IMR-90 (cell line): Measurements from ENCODE around the gene MORC2. TPM values are rescaled to one million over a fixed set of nuclear protein-coding genes. Genes with fewer than 3 reads are reported as not detected.
A peak's percentile ranks its signal among the peaks of the same experiment; 100 is the strongest.

Experiments used
- ATAC-seq: fragments of 200-7000 bp; cut with Tn5 transposase; 2 replicates; pipeline ENCODE4 v1.9.1; 2020; ENCODE audit warnings: low read depth, mild to moderate bottlenecking, moderate library complexity
- BruUV-seq: library from RNA; stranded (reverse); fragments of 400-500 nt; replicated peaks from 2 replicates; lab custom pipeline; 2021; lab: Mats Ljungman, UMichigan
- CTCF ChIA-PET: fragments of 300-600 bp; formaldehyde crosslinking; extraction: SDS; loops from one replicate; lab custom pipeline; 2021; ENCODE audit warnings: antibody characterized with exemption; lab: Yijun Ruan, JAX
- POLR2A ChIA-PET: fragments of 300-600 bp; sonication (Branson Sonifier 250); formaldehyde crosslinking; loops from one replicate; lab custom pipeline; 2022; ENCODE audit warnings: antibody characterized with exemption; ENCODE audit not compliant: unreplicated experiment; lab: Charles Lee
- DNase-seq: peaks from one replicate; pipeline ENCODE4 v3.0.0; 2013
- H2AFZ ChIP-seq: replicated peaks from 2 replicates; pipeline ENCODE3; 2013; ENCODE audit warnings: low read length, mild to moderate bottlenecking; ENCODE audit not compliant: poor library complexity
- H2AK5ac ChIP-seq: 2 replicates; pipeline ENCODE4 v1.6.1; 2013; ENCODE audit warnings: low read depth, low read length, inconsistent platforms
- H2AK9ac ChIP-seq: replicated peaks from 2 replicates; pipeline ENCODE3; 2013; ENCODE audit warnings: mild to moderate bottlenecking, low read depth, low read length, moderate library complexity; ENCODE audit not compliant: poor library complexity
- H2BK120ac ChIP-seq: 2 replicates; pipeline ENCODE4 v1.6.1; 2013; ENCODE audit warnings: low read depth, low read length, inconsistent platforms
- H2BK15ac ChIP-seq: 3 replicates; pipeline ENCODE4 v1.6.1; 2013; ENCODE audit warnings: low read depth, low read length, inconsistent platforms
- H2BK20ac ChIP-seq: 2 replicates; pipeline ENCODE4 v1.6.1; 2013; ENCODE audit warnings: low read depth, mild to moderate bottlenecking, inconsistent platforms, low read length, moderate library complexity
- H2BK5ac ChIP-seq: 2 replicates; pipeline ENCODE4 v1.6.1; 2013; ENCODE audit warnings: mild to moderate bottlenecking, low read depth, low read length, inconsistent platforms; ENCODE audit not compliant: poor library complexity, severe bottlenecking
- H3K14ac ChIP-seq: replicated peaks from 2 replicates; pipeline ENCODE4 v1.6.1; 2013; ENCODE audit warnings: low read depth, low read length, inconsistent platforms
- H3K18ac ChIP-seq: 2 replicates; pipeline ENCODE4 v1.6.1; 2013; ENCODE audit warnings: low read depth, low read length, control low read depth
- H3K23ac ChIP-seq: 2 replicates; pipeline ENCODE4 v1.6.1; 2013; ENCODE audit warnings: low read depth, low read length, inconsistent platforms
- H3K27ac ChIP-seq: 2 replicates; pipeline ENCODE4 v1.5.1; 2013; ENCODE audit warnings: mild to moderate bottlenecking, control low read depth, low read length; ENCODE audit not compliant: insufficient read depth
- H3K27me3 ChIP-seq: 2 replicates; pipeline ENCODE4 v1.6.1; 2013; ENCODE audit warnings: low read length; ENCODE audit not compliant: control insufficient read depth, insufficient read depth
- H3K36me3 ChIP-seq: 2 replicates; pipeline ENCODE4 v1.6.1; 2013; ENCODE audit warnings: low read length, mixed read lengths; ENCODE audit not compliant: control insufficient read depth, insufficient read depth
- H3K4ac ChIP-seq: 2 replicates; pipeline ENCODE4 v1.6.1; 2013; ENCODE audit warnings: low read depth, low read length, inconsistent platforms
- H3K4me1 ChIP-seq: 2 replicates; pipeline ENCODE4 v1.6.1; 2013; ENCODE audit warnings: low read length, mixed read lengths; ENCODE audit not compliant: control insufficient read depth, insufficient read depth
- H3K4me2 ChIP-seq: 2 replicates; pipeline ENCODE4 v1.6.1; 2013; ENCODE audit warnings: low read depth, mild to moderate bottlenecking, control low read depth, low read length, moderate library complexity
- H3K4me3 ChIP-seq: 2 replicates; pipeline ENCODE4 v1.5.1; 2013; ENCODE audit warnings: low read depth, mild to moderate bottlenecking, control low read depth, low read length, moderate library complexity; ENCODE audit not compliant: insufficient read depth
- H3K56ac ChIP-seq: 2 replicates; pipeline ENCODE4 v1.6.1; 2013; ENCODE audit warnings: low read length, inconsistent platforms; ENCODE audit not compliant: insufficient read depth; ENCODE audit errors: extremely low read depth
- H3K79me1 ChIP-seq, 2 experiments: 2 replicates each; pipeline ENCODE4 v1.6.1; 2013; ENCODE audit warnings: low read length in 2 of 2, inconsistent platforms in 1 of 2, low read depth in 1 of 2
- H3K9ac ChIP-seq: 2 replicates; pipeline ENCODE4 v1.6.1; 2013; ENCODE audit warnings: low read depth, low read length, control low read depth
- H3K9me1 ChIP-seq: 2 replicates; pipeline ENCODE4 v1.6.1; 2013; ENCODE audit warnings: low read length, inconsistent platforms; ENCODE audit not compliant: insufficient read depth
- H3K9me3 ChIP-seq: 2 replicates; pipeline ENCODE4 v1.6.1; 2013; ENCODE audit warnings: low read length; ENCODE audit not compliant: control insufficient read depth, insufficient read depth
- H4K20me1 ChIP-seq: 2 replicates; pipeline ENCODE4 v1.6.1; 2013; ENCODE audit warnings: low read length, inconsistent platforms; ENCODE audit not compliant: insufficient read depth
- H4K5ac ChIP-seq: 2 replicates; pipeline ENCODE4 v1.6.1; 2013; ENCODE audit warnings: mild to moderate bottlenecking, low read depth, low read length, control low read depth
- H4K8ac ChIP-seq, 2 experiments: 2 replicates each; pipeline ENCODE4 v1.6.1; 2013; ENCODE audit warnings: low read depth in 2 of 2, low read length in 2 of 2, control low read depth in 1 of 2, inconsistent platforms in 1 of 2
- H4K91ac ChIP-seq: 2 replicates; pipeline ENCODE4 v1.6.1; 2013; ENCODE audit warnings: low read depth, low read length, inconsistent platforms; ENCODE audit not compliant: insufficient read depth
- BHLHE40 ChIP-seq: fragments of 150-350 bp; IDR thresholded peaks from 2 replicates; pipeline ENCODE4 v1.6.1; 2016; ENCODE audit warnings: mild to moderate bottlenecking, low read depth, low read length
- CEBPB ChIP-seq: IDR thresholded peaks from 2 replicates; pipeline ENCODE4 v1.6.1; 2012; ENCODE audit warnings: low read depth, low read length, improper control_type of control experiment
- CHD1 ChIP-seq: IDR thresholded peaks from 2 replicates; pipeline ENCODE4 v1.6.1; 2012; ENCODE audit warnings: low read depth, low read length, improper control_type of control experiment
- CTCF ChIP-seq: conservative IDR thresholded peaks from 2 replicates; pipeline ENCODE4 v1.5.1; 2012; ENCODE audit warnings: mild to moderate bottlenecking, low read depth, low read length, improper control_type of control experiment
- FOS ChIP-seq: fragments of 150-350 bp; IDR thresholded peaks from 2 replicates; pipeline ENCODE4 v1.6.1; 2016; ENCODE audit warnings: low read depth, low read length
- MAFK ChIP-seq: IDR thresholded peaks from 2 replicates; pipeline ENCODE4 v1.6.1; 2012; ENCODE audit warnings: low read depth, low read length, improper control_type of control experiment
- MXI1 ChIP-seq: IDR thresholded peaks from 2 replicates; pipeline ENCODE4 v1.6.1; 2012; ENCODE audit warnings: low read depth, mild to moderate bottlenecking, low read length, moderate library complexity, borderline replicate concordance
- NFE2L2 ChIP-seq: fragments of 150-350 bp; IDR thresholded peaks from 2 replicates; pipeline ENCODE4 v1.6.1; 2016; ENCODE audit warnings: low read depth, mild to moderate bottlenecking, low read length
- POLR2A ChIP-seq: IDR thresholded peaks from 2 replicates; pipeline ENCODE4 v1.6.1; 2012; ENCODE audit warnings: mild to moderate bottlenecking, low read depth, low read length
- RAD21 ChIP-seq: IDR thresholded peaks from 2 replicates; pipeline ENCODE4 v1.6.1; 2012; ENCODE audit warnings: low read length, improper control_type of control experiment
- USF2 ChIP-seq: fragments of 150-350 bp; IDR thresholded peaks from 2 replicates; pipeline ENCODE4 v1.6.1; 2017; ENCODE audit warnings: mild to moderate bottlenecking, antibody characterized with exemption, low read length, low read depth
- WGBS, 2 experiments: methylation state at CpG; one replicate each; pipeline versions ENCODE4 v1.1.5 to v1.1.7; 2013; ENCODE audit warnings: missing lambda C conversion rate in 2 of 2; ENCODE audit not compliant: insufficient read length in 1 of 2; ENCODE audit errors: extremely low coverage in 2 of 2; 5-methylcytosine and 5-hydroxymethylcytosine counted together
- dilution Hi-C: fragments of 300-500 bp; cut with HindIII; formaldehyde crosslinking; loops from one replicate; pipeline ENCODE4 v1.14.3; 2018; ENCODE audit warnings: low sequenced_read_pairs; ENCODE audit not compliant: unreplicated experiment
- in situ Hi-C: fragments of 300-500 bp; cut with MboI; formaldehyde crosslinking; loops from 3 replicates; pipeline ENCODE4 v1.14.3; 2019; ENCODE audit warnings: low sequenced_read_pairs, inconsistent platforms, mixed read lengths
- intact Hi-C: fragments of 100-400 bp; cut with micrococcal nuclease; formaldehyde crosslinking; loops from 2 replicates; pipeline ENCODE4 v1.10.0; 2022
- polyA plus RNA-seq, 3 experiments: library from polyadenylated mRNA; depleted of rRNA; stranded (reverse); fragments of >200 nt; gene quantifications; 2 replicates each; pipeline ENCODE4 v1.2.3, GENCODE V29; 2012; ENCODE audit warnings: low replicate concordance in 1 of 3
- total RNA-seq: library from RNA; depleted of rRNA; stranded (reverse); fragments of >200 nt; gene quantifications from 2 replicates; pipeline ENCODE4 v1.2.3, GENCODE V29; 2012

MORC2 gene
- total and polyA plus RNA-seq, 2 of the 4 experiments (the other 2 are of a cell fraction), result 15.8 to 24.7 TPM

GRCh38 chr22:30968924-30969531 is 454 bp upstream of the MORC2 start, which contains the start of gene TUG1:
TUG1 (plus strand) TSS chr22:30969265.
- ATAC-seq, result peak; percentile 95

More at GRCh38 chr22:30968924-30969531, 454 bp upstream of the MORC2 start, which contains the start of gene TUG1:
- Histone ChIP-seq H3K9ac (peak within 1 kb of the TSS; percentile 89), H3K27ac (peak within 1 kb of the TSS; percentile 97), H3K9me1 (peaks cover 7% of the 10 kb centered on the region; the same call in 1 of the 2 replicates), H4K5ac (peak within 1 kb of the TSS; percentile 65), H3K56ac (peak within 1 kb of the TSS; percentile 86), H2AK9ac (peak within 1 kb of the TSS; percentile 98), H3K4ac (peak within 1 kb of the TSS; percentile 81), H3K36me3 (peaks cover 20% of the 10 kb centered on the region), H4K20me1 (peaks cover 39% of the 10 kb centered on the region; the same call in 1 of the 2 replicates), H2AFZ (peak within 1 kb of the TSS; percentile 96), H3K79me1 (peaks cover 38 to 83% of the 10 kb centered on the region in 2 experiments), H3K4me2 (peak within 1 kb of the TSS; percentile 100), H3K23ac (peak within 1 kb of the TSS; percentile 86), H4K8ac (peak within 1 kb of the TSS; percentile 70 to 95), H3K27me3 (no peaks in the 10 kb centered on the region), H2BK120ac (no peak within 1 kb of the TSS; the same call in 1 of the 2 replicates), H3K14ac (peak within 1 kb of the TSS; percentile 94), H4K91ac (peak within 1 kb of the TSS; percentile 68), H3K4me1 (peaks cover 10% of the 10 kb centered on the region), H3K18ac (peak within 1 kb of the TSS; percentile 45), H2BK20ac (no peak within 1 kb of the TSS), H2BK5ac (peak within 1 kb of the TSS; percentile 89), H2AK5ac (peak within 1 kb of the TSS; percentile 94), H2BK15ac (no peak within 1 kb of the TSS), H3K9me3 (peaks cover 11% of the 10 kb centered on the region), H3K4me3 (peak within 1 kb of the TSS; percentile 68)
- dilution Hi-C loops (no loop called here), intact Hi-C loops (loop anchor here (1.0 to 5.0 kb wide), 2 partner anchors 68 to 113 kb away; no protein-coding TSS in a partner anchor), in situ Hi-C loops (no loop called here)
- TF ChIP-seq BHLHE40 (peak; percentile 84), MXI1 (peak; percentile 23; the same call in 1 of the 2 replicates), RAD21 (no peak), POLR2A (peak; percentile 88), USF2 (peak; percentile 100), NFE2L2 (no peak), MAFK (no peak), CTCF (no peak), FOS (peak; percentile 52; the same call in 1 of the 2 replicates), CHD1 (0 out of 2 replicates have a peak, but pooled peaks have one; percentile 22), CEBPB (no peak)
- WGBS, 2 experiments, result 0% methylated on average over 16 of the region's 67 CpGs; no CpG with 5 or more reads in 1 of the 2 experiments
- POLR2A ChIA-PET, result interaction anchor here (0.5 to 1.0 kb wide), 5 partner anchors 10 to 202 kb away, joined by 3 to 6 read pairs (median 4); partner anchors contain the start of gene SMTN
- peak; percentile 98 for DNase-seq
- BruUV-seq, result no TSS peak
- CTCF ChIA-PET, result interaction anchor here (0.6 to 1.7 kb wide), 3 partner anchors 12 to 114 kb away, joined by 3 to 4 read pairs (median 3); no protein-coding TSS in a partner anchor
